Endodermal cell (in vitro differentiated cells): ENCODE data around the gene ANXA9. TPM values are rescaled to one million over a fixed set of nuclear protein-coding genes. Genes with fewer than 3 reads are reported as not detected.

Experiments
- DNase-seq: peaks from one replicate; pipeline ENCODE4 v3.0.0-alpha.2; 2017
- H3K27ac ChIP-seq: 2 replicates; pipeline ENCODE4 v1.5.1; 2013; ENCODE audit warnings: mild to moderate bottlenecking, low read depth, low read length, moderate library complexity
- H3K27me3 ChIP-seq: 2 replicates; pipeline ENCODE4 v1.6.1; 2013; ENCODE audit warnings: mild to moderate bottlenecking, low read length, moderate library complexity; ENCODE audit not compliant: insufficient read depth, control insufficient read depth, poor library complexity, severe bottlenecking
- H3K36me3 ChIP-seq: 2 replicates; pipeline ENCODE4 v1.7.0; 2013; ENCODE audit warnings: mild to moderate bottlenecking, low read length, moderate library complexity; ENCODE audit not compliant: control insufficient read depth, insufficient read depth
- H3K4me1 ChIP-seq: one replicate; pipeline ENCODE4 v1.7.0; 2013; ENCODE audit warnings: low read length; ENCODE audit not compliant: control insufficient read depth, insufficient read depth
- H3K4me3 ChIP-seq: 2 replicates; pipeline ENCODE4 v1.5.1; 2013; ENCODE audit warnings: mild to moderate bottlenecking, low read length, moderate library complexity
- H3K9ac ChIP-seq: 2 replicates; pipeline ENCODE4 v1.6.1; 2013; ENCODE audit warnings: mild to moderate bottlenecking, low read length, moderate library complexity; ENCODE audit not compliant: poor library complexity, severe bottlenecking; ENCODE audit errors: extremely low read depth
- H3K9me3 ChIP-seq: 2 replicates; pipeline ENCODE4 v1.6.1; 2013; ENCODE audit warnings: mild to moderate bottlenecking, low read length, moderate library complexity; ENCODE audit not compliant: control insufficient read depth
- H3K27ac Mint-ChIP-seq: 2 replicates; pipeline ENCODE4 v1.8.0; 2020; ENCODE audit warnings: mixed read lengths
- H3K27me3 Mint-ChIP-seq: 2 replicates; pipeline ENCODE4 v1.8.0; 2021; ENCODE audit warnings: mild to moderate bottlenecking, mixed read lengths; ENCODE audit not compliant: insufficient read depth
- H3K36me3 Mint-ChIP-seq: 2 replicates; pipeline ENCODE4 v1.8.0; 2020; ENCODE audit warnings: low read depth, mixed read lengths
- H3K4me1 Mint-ChIP-seq: 2 replicates; pipeline ENCODE4 v1.8.0; 2020; ENCODE audit warnings: mixed read lengths
- H3K4me3 Mint-ChIP-seq: 2 replicates; pipeline ENCODE4 v1.8.0; 2020; ENCODE audit warnings: mild to moderate bottlenecking, moderate library complexity, mixed read lengths
- H3K9me3 Mint-ChIP-seq: 2 replicates; pipeline ENCODE4 v1.8.0; 2020; ENCODE audit warnings: mild to moderate bottlenecking, mixed read lengths
- WGBS, 2 experiments: methylation state at CpG; one replicate each; pipeline versions ENCODE4 v1.1.5 to v1.1.7; 2013; ENCODE audit warnings: missing lambda C conversion rate in 2 of 2, mixed read lengths in 1 of 2; ENCODE audit not compliant: insufficient coverage in 1 of 2, insufficient read length in 1 of 2; 5-methylcytosine and 5-hydroxymethylcytosine counted together
- total RNA-seq, 2 donors: library from RNA; stranded (reverse); fragmentation: NEBNext Ultra II Directional in 1 of 2; extraction: Animal tissue kit (Norgen Biotek cat#: 25700) in 1 of 2; gene quantifications; 2 replicates in 1 of 2; 3 replicates in 1 of 2; pipeline ENCODE4 v1.2.1, GENCODE V29; 2021
- TF ChIP-seq, protein P1 (sequence below): fragments of 200-600 bp; sonication (generic); conservative IDR thresholded peaks from 2 replicates; pipeline ENCODE4 v1.5.0; 2021; ENCODE audit warnings: antibody characterized with exemption, mild to moderate bottlenecking

Gene ANXA9
- total RNA-seq, 2 donors from 2014 or later: not detected

DNA sequence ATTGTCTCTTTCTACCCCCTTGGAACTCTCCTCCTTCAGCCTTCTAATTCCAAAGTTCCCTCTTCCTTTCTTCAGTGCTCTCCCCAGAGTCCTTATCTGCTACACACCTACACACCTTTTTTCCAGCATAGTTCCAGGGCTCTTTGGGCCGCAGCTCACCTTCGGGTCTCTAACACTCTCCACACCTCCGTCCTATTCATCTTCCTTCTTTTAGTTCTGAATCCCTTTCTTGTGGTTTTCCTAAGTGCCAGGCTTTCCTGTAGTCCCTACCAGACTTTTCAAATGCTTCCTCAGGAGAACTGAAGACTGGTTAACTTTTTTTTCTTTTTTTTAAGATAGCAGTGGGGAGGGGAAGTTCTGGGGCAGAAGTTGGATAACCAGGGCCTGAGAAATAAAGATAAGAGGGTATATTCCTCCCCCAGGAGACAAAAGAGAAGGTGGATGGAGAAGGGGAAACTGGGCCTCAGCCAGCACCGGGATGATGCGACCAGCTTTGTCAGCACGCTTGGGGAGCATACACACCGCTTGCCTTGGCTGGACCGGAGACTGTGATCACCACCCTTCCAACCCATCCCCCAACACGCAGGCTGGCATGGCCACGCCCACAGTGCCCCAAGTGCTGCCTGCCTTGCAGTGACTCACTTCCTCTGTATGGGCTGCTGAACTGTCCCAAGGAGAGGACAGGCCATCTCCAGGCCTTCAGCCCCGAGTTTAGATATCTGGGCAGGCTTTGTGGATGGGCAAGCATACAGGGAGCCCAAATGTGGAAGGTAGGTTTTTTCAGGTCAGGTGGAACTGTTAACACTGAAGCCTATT lies 5.0 kb upstream of the ANXA9 start:
- no peak overlapping the region for H3K9ac ChIP-seq
- peaks cover 20% of the 10 kb centered on the region for H3K4me1 ChIP-seq
- H3K27ac Mint-ChIP-seq: peak overlapping the region; percentile 44
- H3K4me1 Mint-ChIP-seq: peaks cover 47% of the 10 kb centered on the region
- H3K36me3 ChIP-seq: no peaks in the 10 kb centered on the region
- H3K9me3 Mint-ChIP-seq: no peaks in the 10 kb centered on the region
- no peaks in the 10 kb centered on the region for H3K27me3 ChIP-seq
- peak; percentile 82 for DNase-seq
- H3K27me3 Mint-ChIP-seq: no peaks in the 10 kb centered on the region
- no peaks in the 10 kb centered on the region for H3K36me3 Mint-ChIP-seq
- TF ChIP-seq, protein P1, sequence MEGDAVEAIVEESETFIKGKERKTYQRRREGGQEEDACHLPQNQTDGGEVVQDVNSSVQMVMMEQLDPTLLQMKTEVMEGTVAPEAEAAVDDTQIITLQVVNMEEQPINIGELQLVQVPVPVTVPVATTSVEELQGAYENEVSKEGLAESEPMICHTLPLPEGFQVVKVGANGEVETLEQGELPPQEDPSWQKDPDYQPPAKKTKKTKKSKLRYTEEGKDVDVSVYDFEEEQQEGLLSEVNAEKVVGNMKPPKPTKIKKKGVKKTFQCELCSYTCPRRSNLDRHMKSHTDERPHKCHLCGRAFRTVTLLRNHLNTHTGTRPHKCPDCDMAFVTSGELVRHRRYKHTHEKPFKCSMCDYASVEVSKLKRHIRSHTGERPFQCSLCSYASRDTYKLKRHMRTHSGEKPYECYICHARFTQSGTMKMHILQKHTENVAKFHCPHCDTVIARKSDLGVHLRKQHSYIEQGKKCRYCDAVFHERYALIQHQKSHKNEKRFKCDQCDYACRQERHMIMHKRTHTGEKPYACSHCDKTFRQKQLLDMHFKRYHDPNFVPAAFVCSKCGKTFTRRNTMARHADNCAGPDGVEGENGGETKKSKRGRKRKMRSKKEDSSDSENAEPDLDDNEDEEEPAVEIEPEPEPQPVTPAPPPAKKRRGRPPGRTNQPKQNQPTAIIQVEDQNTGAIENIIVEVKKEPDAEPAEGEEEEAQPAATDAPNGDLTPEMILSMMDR: no peak
- H3K4me3 ChIP-seq: no peak overlapping the region
- H3K9me3 ChIP-seq: no peaks in the 10 kb centered on the region
- 58 to 81% methylated on average over 7 to 11 of the region's 11 CpGs for WGBS, 2 experiments
- H3K4me3 Mint-ChIP-seq: peak overlapping the region; percentile 75
- H3K27ac ChIP-seq: no peak overlapping the region

DNA sequence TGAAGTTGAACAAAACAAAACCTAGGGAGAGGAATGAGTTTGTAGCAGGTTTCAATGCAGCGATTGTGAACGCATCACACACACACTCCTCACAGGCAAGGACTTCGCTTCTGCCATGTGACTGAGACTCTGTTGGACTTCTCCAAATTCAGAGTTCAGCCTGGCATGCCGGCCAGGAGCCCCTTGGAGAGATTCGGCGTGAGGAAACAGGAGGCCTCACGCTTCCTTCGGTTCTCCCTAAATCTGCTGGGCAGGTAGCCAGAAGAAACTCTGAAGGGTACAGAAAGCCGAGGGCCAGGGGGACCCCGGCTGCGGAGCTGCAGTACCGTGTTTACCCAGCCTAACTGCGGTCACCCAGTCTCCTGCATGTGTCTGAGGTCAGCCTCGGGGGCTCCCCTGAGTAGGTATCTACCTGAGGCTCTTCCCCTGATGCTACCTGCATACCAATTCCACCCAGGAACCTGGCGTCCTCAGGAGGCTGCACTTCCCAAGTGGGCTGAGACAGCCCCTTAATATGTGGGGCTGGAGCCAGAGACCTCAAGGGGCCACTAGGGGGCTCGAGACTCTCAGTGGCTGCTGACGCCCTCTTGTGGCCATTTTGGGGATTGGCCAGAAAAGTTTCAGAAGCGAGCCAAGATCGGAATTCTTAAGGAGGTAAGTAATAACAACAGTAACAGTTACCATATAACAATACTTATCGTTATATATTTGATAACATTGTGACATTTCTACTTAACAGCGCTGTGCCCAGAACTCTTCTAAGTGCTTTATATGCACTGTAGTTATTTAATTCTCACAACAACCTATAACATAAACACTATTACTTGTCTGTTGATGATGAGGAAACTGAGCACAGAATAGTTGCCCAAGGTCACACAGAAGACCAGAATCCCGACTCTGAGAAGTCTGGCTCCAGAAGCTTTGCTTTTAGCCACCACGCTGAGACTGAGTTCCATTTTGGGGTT lies 2.7 kb upstream of the ANXA9 start:
- Mint-ChIP-seq H3K9me3 (no peaks in the 10 kb centered on the region), H3K4me3 (no peak overlapping the region), H3K36me3 (no peaks in the 10 kb centered on the region), H3K4me1 (peaks cover 44% of the 10 kb centered on the region), H3K27me3 (no peaks in the 10 kb centered on the region), H3K27ac (peak overlapping the region; percentile 32)
- TF ChIP-seq, protein P1: peak; percentile 100
- Histone ChIP-seq H3K9me3 (no peaks in the 10 kb centered on the region), H3K27me3 (no peaks in the 10 kb centered on the region), H3K4me1 (peaks cover 12% of the 10 kb centered on the region), H3K4me3 (no peak overlapping the region), H3K9ac (no peak overlapping the region), H3K27ac (no peak overlapping the region), H3K36me3 (no peaks in the 10 kb centered on the region)
- WGBS, 2 experiments: 53 to 68% methylated on average over 12 to 22 of the region's 23 CpGs
- peak; percentile 97 for DNase-seq

DNA sequence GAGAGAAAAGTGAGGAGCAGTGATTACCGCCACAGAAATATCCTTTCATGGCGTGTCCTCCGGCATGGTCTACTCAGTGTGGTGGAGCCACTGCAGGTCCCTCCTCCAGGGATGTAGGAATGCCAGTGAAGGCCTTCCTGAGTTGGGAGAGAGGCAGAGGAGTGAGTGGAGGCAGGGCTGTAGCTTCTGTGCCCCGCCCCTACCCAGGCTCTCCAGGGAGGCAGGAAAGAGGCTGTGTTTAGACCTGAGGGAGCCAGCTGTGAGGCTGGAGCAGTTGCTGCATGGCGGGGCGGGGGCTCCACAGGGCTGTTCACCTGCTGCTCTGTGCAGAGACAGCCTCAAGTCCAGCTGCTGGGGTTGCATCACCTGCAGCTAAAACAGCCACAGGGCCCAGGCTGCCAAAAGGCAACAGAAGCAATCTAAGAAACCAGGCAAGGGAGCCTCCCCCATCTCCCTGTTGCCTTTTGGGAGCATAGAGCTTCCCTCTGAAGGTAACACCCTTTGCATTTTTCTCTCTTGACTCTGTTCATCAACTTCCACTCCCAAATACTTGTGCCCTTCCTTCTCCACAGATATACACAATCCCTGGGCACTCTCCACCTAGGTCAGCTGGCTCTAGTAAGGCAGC lies 801 bp upstream of the ANXA9 start:
- H3K36me3 Mint-ChIP-seq: no peaks in the 10 kb centered on the region
- peaks cover 12% of the 10 kb centered on the region for H3K4me1 ChIP-seq
- H3K9me3 Mint-ChIP-seq: no peaks in the 10 kb centered on the region
- H3K36me3 ChIP-seq: no peaks in the 10 kb centered on the region
- TF ChIP-seq, protein P1: no peak
- H3K9ac ChIP-seq: no peak overlapping the region
- peak overlapping the region; percentile 24 for H3K27ac ChIP-seq
- peak overlapping the region; percentile 69 for H3K27ac Mint-ChIP-seq
- peaks cover 39% of the 10 kb centered on the region for H3K4me1 Mint-ChIP-seq
- no peaks in the 10 kb centered on the region for H3K27me3 Mint-ChIP-seq
- DNase-seq: peak; percentile 95
- H3K9me3 ChIP-seq: no peaks in the 10 kb centered on the region
- 41 to 54% methylated on average over 5 to 6 of the region's 6 CpGs for WGBS, 2 experiments
- H3K27me3 ChIP-seq: no peaks in the 10 kb centered on the region
- peak overlapping the region; percentile 6 for H3K4me3 Mint-ChIP-seq
- no peak overlapping the region for H3K4me3 ChIP-seq
